GM18498 (cell line): ENCODE data around the gene SERPINF2.
"Not testable (repeated sequence)": the region's sequence is repeated elsewhere in the genome, so short reads cannot be mapped to it uniquely, and the experiment has no call there.

Experiments used
- ATAC-seq: cut with Tn5 transposase; IDR thresholded peaks from one replicate; pipeline ENCODE4 v1.9.1; 2021; ENCODE audit warnings: mild to moderate bottlenecking, moderate library complexity; ENCODE audit not compliant: unreplicated experiment

SERPINF2 gene

GRCh38 chr17:1733759-1734158, 8.9 kb upstream of the SERPINF2 start:
- ATAC-seq: no peak

GRCh38 chr17:1735418-1735817, 7.3 kb upstream of the SERPINF2 start:
- no peak for ATAC-seq

GRCh38 chr17:1735834-1736347, 6.8 kb upstream of the SERPINF2 start:
- no peak for ATAC-seq

DNA sequence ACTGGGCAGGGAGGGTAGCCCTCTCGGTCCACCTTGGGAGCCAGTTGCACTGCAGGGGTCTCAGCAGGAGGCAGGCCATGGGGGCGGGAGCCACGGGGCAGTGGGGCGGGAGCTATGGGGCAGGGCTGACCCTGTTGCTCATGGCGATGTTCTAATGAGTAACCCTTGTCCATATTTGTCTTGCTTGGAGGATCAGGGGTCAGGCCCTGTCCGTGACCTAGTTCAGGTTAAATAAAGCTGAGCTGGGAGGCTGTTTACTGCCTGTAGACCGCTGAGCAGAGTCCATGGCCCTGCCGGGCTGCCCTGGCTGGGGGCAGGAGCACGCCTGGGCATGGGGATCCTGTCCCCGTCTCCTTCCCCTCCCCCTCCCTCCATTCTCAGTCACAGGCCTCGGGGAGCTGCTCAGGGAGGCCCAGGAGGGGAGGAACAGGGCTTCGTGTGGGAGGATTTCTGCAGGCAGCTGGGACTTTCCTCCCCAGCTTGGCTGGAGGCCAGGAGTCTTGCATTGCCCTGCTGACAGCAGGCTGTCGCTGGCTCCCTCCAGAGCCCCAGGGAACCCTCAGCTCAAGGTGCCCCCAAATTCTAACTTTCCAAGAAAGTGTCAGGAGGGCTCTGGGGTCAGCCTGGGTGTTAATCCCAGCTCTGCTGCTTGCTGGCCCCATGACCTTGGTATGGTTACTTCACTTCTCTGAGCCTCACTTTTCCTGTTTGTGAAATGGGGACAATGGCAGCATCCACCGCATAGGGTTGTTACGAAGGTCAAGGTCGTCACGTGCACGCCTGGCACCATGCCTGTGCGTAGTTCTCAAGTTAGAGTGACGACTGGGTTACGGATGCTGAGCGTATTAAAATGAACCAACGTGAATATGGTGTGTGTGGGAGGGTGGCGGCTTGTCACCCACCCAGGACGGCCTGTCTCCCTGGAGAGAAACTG, 6.1 kb upstream of the SERPINF2 start:
- ATAC-seq: no peak

DNA sequence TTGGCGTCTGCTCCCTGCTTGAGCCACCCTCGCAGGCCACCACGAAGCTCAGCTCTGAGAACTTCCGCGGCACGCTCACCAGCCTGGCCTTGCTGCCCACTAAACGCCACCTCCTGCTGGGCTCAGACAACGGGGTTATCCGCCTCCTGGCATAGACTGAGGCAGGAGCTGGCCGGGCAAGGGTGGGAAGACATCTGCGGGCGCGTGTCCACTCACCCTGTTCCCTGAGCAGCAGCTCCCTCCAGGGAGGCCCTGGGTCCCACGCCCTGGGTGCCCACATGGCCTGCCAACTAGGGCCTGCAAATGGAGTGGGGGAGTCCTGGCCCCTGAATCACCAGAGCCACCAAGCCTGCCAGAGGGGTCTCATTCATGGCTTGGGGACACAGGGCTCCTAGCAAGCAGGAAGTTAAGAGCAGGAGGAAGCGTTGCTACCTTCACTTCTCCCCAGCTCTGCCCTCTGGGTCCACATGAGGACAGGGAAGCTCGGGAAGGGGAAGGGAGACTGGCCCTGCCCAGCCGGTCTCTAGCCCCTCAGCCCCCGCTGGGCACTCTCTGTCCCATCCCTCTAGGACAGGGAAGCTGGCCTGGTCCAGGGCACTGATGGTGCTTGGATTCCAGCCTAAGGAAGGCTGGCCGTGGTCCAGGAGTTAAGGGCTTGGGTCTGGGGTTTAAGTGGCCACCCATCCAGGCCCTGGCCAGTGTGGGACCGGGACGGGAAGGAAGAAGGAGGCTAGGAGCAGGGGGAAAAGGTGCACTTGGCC, 5.0 kb upstream of the SERPINF2 start:
- no peak for ATAC-seq

DNA sequence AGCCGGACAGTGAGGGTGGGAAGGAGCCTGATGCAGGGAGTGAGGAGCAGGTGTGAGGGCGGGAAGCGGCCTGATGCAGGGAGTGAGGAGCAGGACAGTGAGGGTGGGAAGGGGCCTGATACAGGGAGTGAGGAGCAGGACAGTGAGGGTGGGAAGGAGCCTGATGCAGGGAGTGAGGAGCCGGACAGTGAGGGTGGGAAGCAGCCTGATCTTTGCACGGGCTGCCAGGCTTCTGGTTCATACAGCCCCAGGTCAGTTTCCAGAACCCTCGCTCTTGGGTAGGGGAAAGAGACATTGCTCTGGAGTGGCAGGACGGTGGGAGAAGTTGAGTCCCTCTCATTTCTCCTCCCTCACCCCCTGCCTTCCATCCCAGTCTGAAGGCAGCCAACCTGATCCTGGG, 772 bp upstream of the SERPINF2 start:
- ATAC-seq: not testable (repeated sequence)

GRCh38 chr17:1743088-1743439, 393 bp downstream of the SERPINF2 start:
- no peak for ATAC-seq

- no peak for ATAC-seq
Measured at GRCh38 chr17:1744551-1745512, 2.2 kb downstream of the SERPINF2 start.

DNA sequence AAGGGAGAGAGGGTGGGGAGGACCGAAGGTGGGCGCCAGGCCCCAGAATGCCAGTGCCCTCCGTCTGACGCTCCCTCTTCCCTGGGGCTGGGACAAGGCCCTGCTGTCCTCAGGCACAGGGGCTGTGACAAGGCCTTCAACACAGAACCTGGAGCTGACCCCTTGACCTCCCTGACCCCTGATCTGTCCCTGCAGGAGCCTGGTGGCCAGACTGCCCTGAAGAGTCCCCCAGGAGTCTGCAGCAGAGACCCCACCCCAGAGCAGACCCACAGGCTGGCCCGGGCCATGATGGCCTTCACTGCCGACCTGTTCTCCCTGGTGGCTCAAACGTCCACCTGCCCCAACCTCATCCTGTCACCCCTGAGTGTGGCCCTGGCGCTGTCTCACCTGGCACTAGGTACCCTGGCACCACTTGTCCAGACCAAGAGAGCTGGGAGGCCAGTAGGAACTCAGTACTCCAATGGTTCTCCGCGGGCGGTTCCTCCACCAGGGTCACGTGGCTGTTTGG, 2.9 kb downstream of the SERPINF2 start:
- ATAC-seq: no peak

- ATAC-seq: no peak
Measured at GRCh38 chr17:1746975-1747543, 4.4 kb downstream of the SERPINF2 start.

- ATAC-seq: no peak
Measured at GRCh38 chr17:1750628-1751027, 8.0 kb downstream of the SERPINF2 start.

- no peak for ATAC-seq
Measured at GRCh38 chr17:1752425-1753262, 10.0 kb downstream of the SERPINF2 start.

DNA sequence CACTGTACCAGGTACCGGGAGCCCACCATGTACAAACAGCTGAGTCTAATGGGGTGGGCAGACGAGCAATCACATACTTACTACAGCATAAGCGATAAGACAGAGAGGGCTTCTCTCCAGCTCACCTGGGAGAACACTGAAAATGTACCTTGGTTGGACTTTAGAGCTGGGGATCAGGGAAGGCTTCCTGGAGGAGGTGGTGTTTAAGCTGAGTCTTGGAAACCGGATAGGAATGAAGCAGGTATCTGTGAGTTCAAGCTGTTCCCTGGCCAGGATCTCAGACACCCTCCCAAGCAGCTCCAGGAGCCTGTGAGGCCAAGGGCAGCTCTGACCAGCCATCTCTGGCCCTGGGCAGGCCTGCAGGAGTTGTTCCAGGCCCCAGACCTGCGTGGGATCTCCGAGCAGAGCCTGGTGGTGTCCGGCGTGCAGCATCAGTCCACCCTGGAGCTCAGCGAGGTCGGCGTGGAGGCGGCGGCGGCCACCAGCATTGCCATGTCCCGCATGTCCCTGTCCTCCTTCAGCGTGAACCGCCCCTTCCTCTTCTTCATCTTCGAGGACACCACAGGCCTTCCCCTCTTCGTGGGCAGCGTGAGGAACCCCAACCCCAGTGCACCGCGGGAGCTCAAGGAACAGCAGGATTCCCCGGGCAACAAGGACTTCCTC, 11.2 kb downstream of the SERPINF2 start:
- no peak for ATAC-seq

GRCh38 chr17:1754430-1755112, 11.9 kb downstream of the SERPINF2 start:
- ATAC-seq: no peak

DNA sequence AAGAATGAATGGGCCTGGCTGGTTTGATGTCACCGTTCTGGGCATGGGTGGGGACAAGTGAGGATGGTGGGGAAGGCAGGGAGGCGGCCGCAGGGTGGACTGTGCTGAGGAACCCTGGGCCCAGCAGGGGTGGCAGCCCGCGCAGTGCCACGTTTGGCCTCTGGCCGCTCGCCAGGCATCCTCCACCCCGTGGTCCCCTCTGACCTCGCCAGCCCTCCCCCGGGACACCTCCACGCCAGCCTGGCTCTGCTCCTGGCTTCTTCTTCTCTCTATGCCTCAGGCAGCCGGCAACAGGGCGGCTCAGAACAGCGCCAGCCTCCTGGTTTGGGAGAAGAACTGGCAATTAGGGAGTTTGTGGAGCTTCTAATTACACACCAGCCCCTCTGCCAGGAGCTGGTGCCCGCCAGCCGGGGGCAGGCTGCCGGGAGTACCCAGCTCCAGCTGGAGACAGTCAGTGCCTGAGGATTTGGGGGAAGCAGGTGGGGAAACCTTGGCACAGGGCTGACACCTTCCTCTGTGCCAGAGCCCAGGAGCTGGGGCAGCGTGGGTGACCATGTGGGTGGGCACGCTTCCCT, 12.7 kb downstream of the SERPINF2 start:
- no peak for ATAC-seq

- ATAC-seq: no peak
Measured at GRCh38 chr17:1755827-1756262, 13.2 kb downstream of the SERPINF2 start.

DNA sequence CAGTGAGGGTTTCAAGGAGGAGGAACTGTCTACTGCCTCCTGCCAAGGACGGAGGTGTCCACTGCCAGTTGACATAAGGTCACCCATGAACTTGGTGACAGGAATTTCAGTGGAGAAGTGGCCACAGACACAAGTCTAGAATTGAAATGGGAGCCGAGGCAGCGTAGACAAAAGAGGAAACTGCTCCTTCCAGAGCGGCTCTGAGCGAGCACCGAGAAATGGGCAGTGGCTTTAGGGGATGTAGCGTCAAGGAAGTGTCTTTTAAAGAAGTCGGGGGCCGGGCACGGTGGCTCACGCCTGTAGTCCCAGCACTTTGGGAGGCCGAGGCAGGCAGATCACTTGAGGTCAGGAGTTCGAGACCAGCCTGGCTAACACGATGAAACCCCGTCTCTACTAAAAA, 16.1 kb downstream of the SERPINF2 start:
- no peak for ATAC-seq

GRCh38 chr17:1759529-1759928, 16.9 kb downstream of the SERPINF2 start:
- no peak for ATAC-seq
